Gastrocnemius medialis (tissue), 4 donors: ENCODE measurements around the gene PIGS. TPM values are rescaled to one million over a fixed set of nuclear protein-coding genes. Genes with fewer than 3 reads are reported as not detected.
A peak's percentile ranks its signal among the peaks of the same experiment; 100 is the strongest.
"Not testable (repeated sequence)": the region's sequence is repeated elsewhere in the genome, so short reads cannot be mapped to it uniquely, and the experiment has no call there.

ENCODE experiments used
- ATAC-seq, 2 donors: fragments of 150-250 bp; one replicate each; pipeline ENCODE4 v1.9.1; 2016
- DNase-seq, 2 donors: peaks; one replicate each; pipeline ENCODE4 v3.0.0-alpha.2; 2019
- H3K27ac ChIP-seq, 4 donors: fragments of 200-600 bp; sonication (generic); 1 replicate in 1 of 4; 2 replicates in 3 of 4; pipeline ENCODE4 v1.5.1; 2016 to 2018; ENCODE audit warnings: mild to moderate bottlenecking in 2 of 4, moderate library complexity in 1 of 4
- H3K27me3 ChIP-seq, 3 donors: fragments of 200-600 bp; sonication (generic) in 2 of 3; 1 replicate in 1 of 3; 2 replicates in 2 of 3; pipeline versions ENCODE4 v1.5.1 to v1.6.0; 2016 to 2019; ENCODE audit warnings: mild to moderate bottlenecking in 1 of 3, moderate library complexity in 1 of 3
- H3K36me3 ChIP-seq, 2 donors: fragments of 200-600 bp; sonication (generic) in 1 of 2; one replicate each; pipeline ENCODE4 v1.5.1; 2017 to 2018
- H3K4me1 ChIP-seq, 2 donors: fragments of 200-600 bp; sonication (generic) in 1 of 2; one replicate each; pipeline ENCODE4 v1.5.1; 2016 to 2017; ENCODE audit warnings: mild to moderate bottlenecking in 2 of 2
- H3K4me3 ChIP-seq, 4 donors: fragments of 200-600 bp; sonication (generic) in 3 of 4; 1 replicate in 1 of 4; 2 replicates in 3 of 4; pipeline ENCODE4 v1.5.1; 2016 to 2019; ENCODE audit warnings: mild to moderate bottlenecking in 2 of 4
- H3K9me3 ChIP-seq, 3 donors: fragments of 200-600 bp; sonication (generic) in 2 of 3; 1 replicate in 1 of 3; 2 replicates in 2 of 3; pipeline ENCODE4 v1.5.1; 2016 to 2019
- POLR2A ChIP-seq, 2 donors: fragments of 450-650 bp; IDR thresholded peaks; one replicate each; pipeline ENCODE4 v1.6.1; 2017; ENCODE audit warnings: antibody characterized with exemption in 2 of 2, mild to moderate bottlenecking in 2 of 2, moderate library complexity in 2 of 2
- in situ Hi-C, 4 donors: fragments of 200-750 bp; cut with MboI; loops; one replicate each; pipeline versions ENCODE4 v1.15.0 to v1.8.0; 2017; ENCODE audit warnings: low sequenced_read_pairs in 4 of 4
- intact Hi-C: fragments of 100-400 bp; cut with DNase I; formaldehyde crosslinking; loops from one replicate; pipeline ENCODE4 v1.15.1; 2023; ENCODE audit warnings: low total_unique reads
- total RNA-seq, 4 donors: library from RNA; depleted of rRNA; stranded (reverse); fragments of >200 nt; gene quantifications; one replicate each; pipeline versions ENCODE4 v1.1.0 to v1.2.3, GENCODE V29; 2016
- TF ChIP-seq, protein P1 (sequence below), 5 experiments: fragments of 450-650 bp in 3 of 5; fragments of 200-600 bp in 2 of 5; sonication (generic) in 2 of 5; IDR thresholded peaks in 4 of 5; conservative IDR thresholded peaks in 1 of 5; 1 replicate in 4 of 5; 2 replicates in 1 of 5; pipeline ENCODE4 v1.5.1; 2016 to 2019; ENCODE audit warnings: antibody characterized with exemption in 5 of 5, mild to moderate bottlenecking in 3 of 5, moderate library complexity in 3 of 5

PIGS gene
- total RNA-seq, 4 donors from 2014 or later, result 25.0 to 63.0 (median 50.0) TPM

DNA sequence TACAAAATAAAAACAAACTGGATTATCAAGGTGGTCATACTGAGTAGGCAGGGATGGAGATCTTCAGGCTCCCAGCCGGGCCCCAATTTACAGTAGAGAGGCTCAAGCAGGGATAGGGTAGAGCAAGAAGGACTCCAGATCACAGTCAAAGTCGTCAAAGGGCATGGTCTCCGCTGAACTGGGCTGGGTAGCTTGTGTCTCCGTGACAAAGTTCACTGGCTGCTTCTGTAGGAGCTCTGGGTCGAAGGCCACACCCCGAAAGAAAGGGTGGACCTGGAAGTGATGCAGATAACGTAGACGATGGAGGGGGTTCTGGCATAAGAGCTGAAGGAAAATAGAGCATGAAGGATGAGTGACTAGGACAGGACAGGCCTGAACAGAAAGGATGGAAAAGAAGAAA lies 39.1 kb upstream of the PIGS start:
- in situ Hi-C loops (loop anchor here in 1 of 4 donors (10.0 kb wide), 1 partner anchor 116 kb away; no protein-coding TSS in a partner anchor), intact Hi-C loops (loop anchor here (10.0 kb wide), 1 partner anchor 376 kb away; no protein-coding TSS in a partner anchor)
- Histone ChIP-seq H3K9me3 (no peaks in the 10 kb centered on the region), H3K4me3 (no peak overlapping the region), H3K27me3 (no peaks in the 10 kb centered on the region), H3K27ac (no peak overlapping the region), H3K4me1 (no peaks in the 10 kb centered on the region), H3K36me3 (peaks cover 0 to 39% of the 10 kb centered on the region in 2 donors)
- DNase-seq, result no peak
- no peak for TF ChIP-seq POLR2A (IDR thresholded peaks at IDR 0.05)
- TF ChIP-seq, protein P1, sequence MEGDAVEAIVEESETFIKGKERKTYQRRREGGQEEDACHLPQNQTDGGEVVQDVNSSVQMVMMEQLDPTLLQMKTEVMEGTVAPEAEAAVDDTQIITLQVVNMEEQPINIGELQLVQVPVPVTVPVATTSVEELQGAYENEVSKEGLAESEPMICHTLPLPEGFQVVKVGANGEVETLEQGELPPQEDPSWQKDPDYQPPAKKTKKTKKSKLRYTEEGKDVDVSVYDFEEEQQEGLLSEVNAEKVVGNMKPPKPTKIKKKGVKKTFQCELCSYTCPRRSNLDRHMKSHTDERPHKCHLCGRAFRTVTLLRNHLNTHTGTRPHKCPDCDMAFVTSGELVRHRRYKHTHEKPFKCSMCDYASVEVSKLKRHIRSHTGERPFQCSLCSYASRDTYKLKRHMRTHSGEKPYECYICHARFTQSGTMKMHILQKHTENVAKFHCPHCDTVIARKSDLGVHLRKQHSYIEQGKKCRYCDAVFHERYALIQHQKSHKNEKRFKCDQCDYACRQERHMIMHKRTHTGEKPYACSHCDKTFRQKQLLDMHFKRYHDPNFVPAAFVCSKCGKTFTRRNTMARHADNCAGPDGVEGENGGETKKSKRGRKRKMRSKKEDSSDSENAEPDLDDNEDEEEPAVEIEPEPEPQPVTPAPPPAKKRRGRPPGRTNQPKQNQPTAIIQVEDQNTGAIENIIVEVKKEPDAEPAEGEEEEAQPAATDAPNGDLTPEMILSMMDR (IDR thresholded peaks at IDR 0.05 in 4 of 5, conservative IDR thresholded peaks at IDR 0.05 in 1 of 5), result no peak
- ATAC-seq, result no peak

- H3K27ac ChIP-seq, H3K4me1 ChIP-seq, DNase-seq, H3K9me3 ChIP-seq, ATAC-seq, intact Hi-C loops, H3K36me3 ChIP-seq, H3K27me3 ChIP-seq, in situ Hi-C loops, H3K4me3 ChIP-seq: not testable (repeated sequence)
These were observed 32.7 kb upstream of the PIGS start for GRCh38 chr17:28604031-28604430.

- Histone ChIP-seq H3K9me3 (no peaks in the 10 kb centered on the region), H3K4me3 (peak overlapping the region; percentile 51 to 69 (median 66)), H3K27ac (peak overlapping the region; percentile 81 to 86 (median 85)), H3K4me1 (peaks cover 5% of the 10 kb centered on the region in 2 donors), H3K36me3 (no peaks in the 10 kb centered on the region), H3K27me3 (no peaks in the 10 kb centered on the region)
- in situ Hi-C loops (no loop called here), intact Hi-C loops (loop anchor here (2.0 kb wide), 1 partner anchor 47 kb away; the partner anchor contains the start of gene UNC119)
- ATAC-seq (peak; percentile 73 to 74), DNase-seq (peak in 1 of 2 donors; percentile 43)
- TF ChIP-seq POLR2A (IDR thresholded peaks at IDR 0.05), result no peak
- TF ChIP-seq, protein P1 (IDR thresholded peaks at IDR 0.05 in 4 of 5, conservative IDR thresholded peaks at IDR 0.05 in 1 of 5), result no peak
These were observed 28.2 kb upstream of the PIGS start for GRCh38 chr17:28599311-28600184.

DNA sequence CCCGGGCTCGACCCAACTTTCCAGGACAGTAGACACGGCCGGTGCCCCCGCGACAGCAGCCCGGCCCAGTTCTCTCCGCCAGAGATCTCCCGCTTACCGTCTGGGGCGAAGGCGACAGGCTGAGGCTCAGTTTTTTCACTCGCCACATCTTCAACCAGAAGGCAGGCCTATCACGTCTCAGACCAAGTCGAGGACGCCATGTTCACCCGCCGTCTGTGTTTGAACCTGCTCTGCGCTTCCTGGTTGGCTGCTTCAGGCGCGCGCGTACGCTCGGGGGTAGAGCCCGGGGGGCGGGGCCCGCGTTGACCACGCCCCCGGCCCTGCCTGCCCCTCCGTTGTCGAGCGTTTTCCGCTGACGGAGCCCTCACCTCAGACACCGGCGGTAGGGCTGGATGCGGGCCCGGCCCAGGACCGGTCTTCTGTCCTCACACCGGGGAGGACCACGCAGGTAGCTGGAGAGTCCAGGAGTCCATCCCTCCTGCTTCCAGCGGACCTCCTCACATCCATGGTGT lies 27.5 kb upstream of the PIGS start, which contains the start of gene SPAG5:
Gene SPAG5 (minus strand): TSS at position 227 of the 512 bp plus-strand sequence. CDS start 79 bp downstream, at position 148.
- Histone ChIP-seq H3K9me3 (no peaks in the 10 kb centered on the region), H3K36me3 (no peaks in the 10 kb centered on the region), H3K27me3 (no peaks in the 10 kb centered on the region), H3K27ac (peak within 1 kb of the TSS; percentile 81 to 86 (median 85)), H3K4me3 (peak within 1 kb of the TSS; percentile 51 to 69 (median 66)), H3K4me1 (peaks cover 5% of the 10 kb centered on the region in 2 donors)
- intact Hi-C loops (loop anchor here (2.0 kb wide), 1 partner anchor 46 kb away; the partner anchor contains the start of gene UNC119), in situ Hi-C loops (no loop called here)
- TF ChIP-seq, protein P1 (IDR thresholded peaks at IDR 0.05 in 4 of 5, conservative IDR thresholded peaks at IDR 0.05 in 1 of 5), result no peak
- TF ChIP-seq POLR2A (IDR thresholded peaks at IDR 0.05), result peak; percentile 77 to 85
- peak; percentile 94 for ATAC-seq
- peak; percentile 84 to 88 for DNase-seq

- intact Hi-C loops, result loop anchor here (2.0 kb wide), 1 partner anchor 46 kb away; the partner anchor contains the start of gene UNC119
- Histone ChIP-seq H3K4me1 (peaks cover 5% of the 10 kb centered on the region in 2 donors), H3K27ac (peak overlapping the region in 1 of 4 donors; percentile 84), H3K36me3 (no peaks in the 10 kb centered on the region), H3K4me3 (peak overlapping the region; percentile 51 to 69 (median 66)), H3K9me3 (no peaks in the 10 kb centered on the region), H3K27me3 (no peaks in the 10 kb centered on the region)
- DNase-seq, result no peak
- ATAC-seq, result no peak
- in situ Hi-C loops, result no loop called here
- TF ChIP-seq, protein P1 (IDR thresholded peaks at IDR 0.05 in 4 of 5, conservative IDR thresholded peaks at IDR 0.05 in 1 of 5), result no peak
- TF ChIP-seq POLR2A (IDR thresholded peaks at IDR 0.05), result no peak
These were observed 27.1 kb upstream of the PIGS start for GRCh38 chr17:28598389-28598788.
